Esophagus squamous epithelium (tissue), 4 donors: ENCODE data around the gene TBC1D2B. TPM values are rescaled to one million over a fixed set of nuclear protein-coding genes. Genes with fewer than 3 reads are reported as not detected.

Experiments used
- small RNA-seq, 4 donors: library from RNA; depleted of rRNA; stranded (forward); fragments of <200 nt; gene quantifications; one replicate each; pipeline ENCODE3, GENCODE V24; 2016
- total RNA-seq, 4 donors: library from RNA; depleted of rRNA; stranded (reverse); fragments of >200 nt; gene quantifications; one replicate each; pipeline ENCODE4 v1.1.0, GENCODE V29; 2016

TBC1D2B gene
- total RNA-seq, 4 donors from 2014 or later: 13.0 to 30.7 (median 17.8) TPM

Small RNAs within 50 kb of the gene (small RNA-seq; reads per million reads assigned to genes)
- gene RF00092: 0 reads per million in 4 donors

Other genes starting within 250 kb of the TBC1D2B start
- gene SH2D7, start 14.8 kb upstream of the TBC1D2B start, total RNA-seq: not detected
- 10 to 100 TPM in 1 of 4 donors, 1 to 10 TPM in 3; 1.1 to 11.8 (median 1.5) TPM for gene CIB2, start 53.7 kb upstream of the TBC1D2B start, total RNA-seq
- 100 to 1,000 TPM in 2 of 4 donors, 10 to 100 TPM in 2; 50.7 to 114 (median 83.8) TPM for gene IDH3A, start 71.7 kb upstream of the TBC1D2B start, total RNA-seq
- gene ACSBG1, start 156.9 kb upstream of the TBC1D2B start, total RNA-seq: under 1 TPM in 2 of 4 donors, not detected in 2; 0.09 to 0.31 TPM
- gene DNAJA4, start 186.9 kb upstream of the TBC1D2B start, total RNA-seq: 10 to 100 TPM in 3 of 4 donors, 1 to 10 TPM in 1; 7.9 to 24.0 (median 15.7) TPM
- gene SKIC8, start 221.9 kb upstream of the TBC1D2B start, total RNA-seq: 10 to 100 TPM; 38.7 to 59.6 (median 56.9) TPM